HG03039 (cell line): Measurements from ENCODE around the gene STIL.
"Not testable (repeated sequence)": the region's sequence is repeated elsewhere in the genome, so short reads cannot be mapped to it uniquely, and the experiment has no call there.

Source experiments
- ATAC-seq: cut with Tn5 transposase; IDR thresholded peaks from one replicate; pipeline ENCODE4 v1.9.1; 2021; ENCODE audit warnings: mild to moderate bottlenecking, moderate library complexity; ENCODE audit not compliant: unreplicated experiment

The STIL gene

GRCh38 chr1:47223174-47223920, 90.6 kb downstream of the STIL start:
- ATAC-seq = no peak

DNA sequence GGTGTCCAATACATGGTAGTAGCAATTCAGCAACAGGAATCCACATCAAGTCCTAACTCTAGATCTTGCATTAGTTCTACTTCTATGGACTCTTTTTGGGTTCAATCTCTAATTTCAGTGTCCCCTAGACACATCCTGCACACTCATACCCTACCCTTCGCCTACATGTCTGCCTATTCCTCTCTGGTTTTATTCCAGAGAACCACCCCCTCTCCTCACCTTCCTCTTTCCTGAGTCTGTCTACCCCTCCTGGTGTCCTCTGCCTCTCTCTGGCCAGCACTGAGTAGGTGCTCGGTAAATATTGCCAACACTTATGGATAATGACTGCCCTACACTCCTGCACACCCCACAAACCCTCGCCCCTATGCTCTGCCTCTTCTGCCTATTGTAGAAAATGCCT, 91.5 kb downstream of the STIL start:
- no peak for ATAC-seq

- no peak for ATAC-seq
Observed at GRCh38 chr1:47219590-47220220, 94.2 kb downstream of the STIL start.

- ATAC-seq = no peak
Observed at GRCh38 chr1:47219001-47219400, 94.9 kb downstream of the STIL start.

- no peak for ATAC-seq
Observed at GRCh38 chr1:47216278-47217059, 97.5 kb downstream of the STIL start.

GRCh38 chr1:47215713-47216112, 98.2 kb downstream of the STIL start:
- ATAC-seq = no peak

DNA sequence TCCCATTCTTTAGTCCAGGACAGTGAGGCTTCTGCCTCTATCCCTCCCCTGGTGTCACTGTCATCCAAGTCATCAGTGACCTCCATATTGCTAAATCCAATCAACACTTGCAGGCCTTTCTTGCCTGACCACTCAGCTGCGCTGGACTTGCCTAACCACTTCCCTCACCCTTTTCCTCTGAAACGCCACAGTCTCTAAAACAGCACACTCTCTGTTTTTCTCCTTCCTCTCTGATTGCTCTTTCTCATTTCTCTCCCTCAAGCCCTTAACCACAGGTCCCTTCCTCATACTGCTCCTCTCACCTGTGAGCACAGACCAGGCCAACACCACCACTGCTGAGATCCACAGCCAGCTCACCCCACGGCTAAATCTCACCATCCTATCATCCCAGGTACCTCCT, 99.4 kb downstream of the STIL start:
- no peak for ATAC-seq

GRCh38 chr1:47213230-47213963, 100.5 kb downstream of the STIL start:
- no peak for ATAC-seq

GRCh38 chr1:47212636-47213229, 101.2 kb downstream of the STIL start:
- no peak for ATAC-seq

GRCh38 chr1:47211796-47212269, 102.1 kb downstream of the STIL start:
- no peak for ATAC-seq

DNA sequence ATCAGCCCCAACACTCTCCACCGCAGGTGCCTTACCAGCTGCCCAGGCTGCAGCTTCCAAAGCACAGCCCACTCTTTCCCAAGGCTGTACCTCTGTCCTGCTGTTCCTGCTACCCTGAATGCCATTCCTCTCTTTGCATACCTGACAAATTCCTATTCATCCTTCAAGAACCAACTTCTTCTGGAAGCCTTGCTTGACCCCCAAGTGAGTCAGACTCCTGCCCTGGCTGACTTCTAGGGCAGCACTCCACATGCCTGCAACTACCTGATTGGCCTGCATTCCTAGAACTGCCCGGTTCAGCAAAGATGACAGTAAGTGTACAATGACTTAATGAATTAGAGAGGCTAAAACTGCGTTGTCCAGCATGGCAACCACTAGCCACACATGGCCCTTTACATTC, 103.3 kb downstream of the STIL start:
- no peak for ATAC-seq

GRCh38 chr1:47209725-47210325, 104.1 kb downstream of the STIL start:
- no peak for ATAC-seq

DNA sequence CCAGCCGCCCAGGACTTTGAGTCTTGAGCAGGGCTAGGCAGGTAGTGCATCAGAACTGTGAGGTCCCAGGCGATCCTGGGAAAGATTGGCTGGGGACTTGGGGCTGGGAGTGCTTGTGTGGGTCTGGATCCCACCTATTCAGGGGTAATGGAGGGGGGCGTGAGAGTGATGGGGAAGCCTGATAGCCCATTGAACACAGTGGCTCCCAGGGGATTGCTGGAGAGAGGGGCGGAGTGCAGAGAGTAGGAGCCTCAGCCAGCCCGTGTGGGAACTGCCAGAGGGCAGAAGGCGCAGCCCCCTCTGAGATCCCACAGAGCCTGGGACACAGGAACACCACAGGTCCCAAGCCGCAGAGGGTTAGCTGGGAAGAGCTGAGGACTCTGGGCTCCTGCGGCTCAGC, 104.9 kb downstream of the STIL start:
- ATAC-seq = no peak

DNA sequence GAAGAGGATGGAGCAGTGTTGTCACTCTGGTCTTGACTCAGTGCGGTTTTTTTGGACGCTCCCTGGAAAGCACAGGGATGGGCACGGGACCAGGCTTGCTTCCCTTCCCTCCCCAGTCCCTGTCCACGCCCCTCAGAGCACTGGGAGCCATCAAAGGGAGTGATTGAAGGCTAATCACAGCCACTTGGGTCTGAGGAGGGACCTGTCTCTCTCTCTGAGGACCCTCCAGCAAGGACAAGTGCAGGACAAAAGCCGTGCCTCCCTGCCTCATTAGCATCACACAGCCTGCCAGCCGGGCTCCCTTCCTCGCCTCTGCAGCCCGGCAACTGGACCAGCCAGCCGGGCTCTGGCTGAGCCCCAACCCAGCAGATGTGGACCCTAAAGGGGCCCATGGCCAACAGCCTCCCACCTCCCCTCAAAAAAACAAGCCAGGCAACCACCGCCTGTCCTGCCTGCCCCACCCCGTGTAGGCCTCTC, 105.5 kb downstream of the STIL start:
- ATAC-seq = no peak

GRCh38 chr1:47207803-47208373, 106.1 kb downstream of the STIL start:
- ATAC-seq = no peak

GRCh38 chr1:47205918-47206317, 108.0 kb downstream of the STIL start:
- ATAC-seq = no peak

DNA sequence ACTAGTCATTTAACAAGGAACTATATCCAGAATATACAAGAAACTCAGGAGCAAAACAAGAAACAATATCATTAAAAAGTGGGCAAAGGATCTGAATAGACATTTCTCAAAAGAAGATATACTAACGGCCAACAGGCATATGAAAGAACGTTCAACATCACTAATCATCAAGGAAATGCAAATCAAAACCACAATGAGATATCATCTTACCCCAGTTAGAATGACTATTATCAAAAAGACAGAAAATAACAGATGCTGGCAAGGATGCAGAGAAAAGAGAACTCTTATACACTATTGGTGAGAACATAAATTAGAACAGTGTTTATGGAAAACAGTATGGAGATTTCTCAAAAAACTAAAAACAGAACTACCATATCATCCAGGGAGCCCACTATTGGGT, 110.4 kb downstream of the STIL start:
- not testable (repeated sequence) for ATAC-seq

GRCh38 chr1:47201179-47201578, 112.8 kb downstream of the STIL start:
- ATAC-seq = no peak
